Left lobe of liver (tissue), 2 donors: ENCODE data around the gene SKP1. TPM values are rescaled to one million over a fixed set of nuclear protein-coding genes. Genes with fewer than 3 reads are reported as not detected.
A peak's percentile ranks its signal among the peaks of the same experiment; 100 is the strongest.

Source experiments
- ATAC-seq: fragments of 200-7000 bp; cut with Tn5 transposase; one replicate; pipeline ENCODE4 v1.9.1; 2020; ENCODE audit warnings: mild to moderate bottlenecking, moderate library complexity
- DNase-seq: peaks from one replicate; pipeline ENCODE4 v3.0.0-alpha.2; 2020; ENCODE audit warnings: low spot score
- total RNA-seq: library from RNA; stranded (reverse); gene quantifications from one replicate; pipeline ENCODE4 v1.2.1, GENCODE V29; 2021
- donor health status: DM: no; HTN: no; CAD: no; lungs with moderate emphysema.
- donor health status: DM: no; HTN: yes; CAD: no.

The SKP1 gene
- total RNA-seq, 1 donor from 2014 or later, result 117 TPM

DNA sequence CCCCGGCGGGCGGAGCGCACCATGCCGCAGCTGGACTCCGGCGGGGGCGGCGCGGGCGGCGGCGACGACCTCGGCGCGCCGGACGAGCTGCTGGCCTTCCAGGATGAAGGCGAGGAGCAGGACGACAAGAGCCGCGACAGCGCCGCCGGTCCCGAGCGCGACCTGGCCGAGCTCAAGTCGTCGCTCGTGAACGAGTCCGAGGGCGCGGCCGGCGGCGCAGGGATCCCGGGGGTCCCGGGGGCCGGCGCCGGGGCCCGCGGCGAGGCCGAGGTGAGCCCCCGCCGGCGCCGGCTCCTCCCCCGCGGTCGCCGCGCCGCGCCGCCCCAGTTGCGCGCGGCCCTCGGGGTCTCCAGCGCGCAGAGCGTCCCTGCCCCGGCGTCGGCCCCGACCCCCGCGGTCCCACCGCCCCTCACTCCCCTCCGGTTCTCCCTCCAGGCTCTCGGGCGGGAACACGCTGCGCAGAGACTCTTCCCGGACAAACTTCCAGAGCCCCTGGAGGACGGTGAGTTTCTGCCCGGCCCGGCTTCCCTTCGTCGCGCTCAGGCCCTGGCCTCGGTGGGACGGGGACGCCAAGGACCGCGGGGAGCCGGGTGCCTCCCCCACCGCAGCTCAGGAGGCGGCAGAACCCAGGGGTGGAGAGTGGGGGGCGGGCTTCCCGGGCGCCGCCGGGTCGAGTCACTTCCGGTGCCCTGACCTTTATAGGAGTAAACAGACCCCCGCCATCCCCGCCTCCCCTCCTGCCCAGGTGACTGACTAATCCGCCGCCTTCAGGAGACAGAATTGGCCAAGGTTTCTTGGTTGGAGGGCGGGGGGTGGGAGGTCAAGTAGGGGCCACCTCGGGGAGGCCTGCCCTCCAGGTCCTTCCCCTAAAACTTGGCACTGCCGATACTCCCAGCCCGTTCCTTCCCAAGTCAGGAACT lies 61.6 kb downstream of the SKP1 start:
- ATAC-seq (no peak), DNase-seq (no peak)

DNA sequence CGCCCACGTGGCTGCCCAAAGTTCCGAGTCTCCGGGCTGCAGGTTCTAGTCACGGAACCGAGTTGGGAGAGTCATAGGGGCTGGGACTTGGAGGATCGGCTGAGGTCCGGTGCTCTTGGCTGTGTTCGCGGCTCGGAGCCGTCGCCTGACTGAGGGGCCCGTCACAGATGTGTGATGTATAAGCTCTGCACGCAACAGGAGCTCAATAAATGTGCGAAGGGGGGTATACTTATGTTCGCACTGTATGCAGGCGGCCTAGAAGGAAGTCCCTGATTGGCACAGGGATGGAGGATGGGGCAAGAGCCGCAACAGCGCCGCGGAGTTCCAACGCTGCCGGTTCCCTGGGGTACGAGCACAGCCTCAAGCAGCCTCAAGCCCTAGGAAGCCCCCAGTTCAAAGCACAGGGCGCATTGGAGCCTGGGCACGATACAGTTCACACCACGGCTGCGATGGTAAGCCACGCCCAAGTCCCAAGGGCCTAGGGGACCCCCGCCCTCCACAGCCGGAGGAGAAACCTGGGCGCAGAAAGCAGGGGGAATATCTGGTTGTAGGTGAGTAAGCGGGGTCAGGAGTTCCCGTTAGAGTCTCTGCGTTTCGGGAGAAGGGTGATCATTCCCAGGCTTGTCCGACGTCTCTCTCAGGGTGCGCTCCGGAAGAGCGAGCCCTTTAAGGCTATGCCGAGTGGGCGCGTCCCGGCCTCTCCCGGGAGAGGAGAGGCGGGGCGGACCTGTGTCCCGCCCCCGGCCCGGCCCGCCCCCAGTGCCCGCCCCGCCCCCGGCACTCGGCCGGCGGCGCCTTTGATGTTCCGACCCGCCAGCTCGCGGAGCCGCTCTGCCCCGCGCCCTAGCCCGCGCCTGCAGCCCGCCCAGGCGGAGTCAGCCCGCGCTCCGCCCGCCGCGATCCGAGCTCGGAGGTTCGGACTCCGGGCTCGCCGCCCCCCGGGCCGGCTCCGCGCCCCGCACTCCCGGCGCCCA lies 62.6 kb downstream of the SKP1 start, which contains the start of gene TCF7:
Gene TCF7, plus strand, starts transcription at position 780 of the 974 bp plus-strand sequence. CDS start 226 bp downstream, outside the sequence.
- peak; percentile 93 for ATAC-seq
- peak; percentile 87 for DNase-seq

- no peak for ATAC-seq
These were observed 63.3 kb downstream of the SKP1 start for GRCh38 chr5:134113363-134113889.

GRCh38 chr5:134112726-134113362 lies 63.9 kb downstream of the SKP1 start:
- ATAC-seq, result no peak

More at GRCh38 chr5:134113363-134113889, 63.3 kb downstream of the SKP1 start:
- DNase-seq, result no peak

GRCh38 chr5:134111741-134112647 lies 64.8 kb downstream of the SKP1 start:
- DNase-seq (no peak), ATAC-seq (no peak)

More at GRCh38 chr5:134112726-134113362, 63.9 kb downstream of the SKP1 start:
- no peak for DNase-seq

- ATAC-seq (no peak), DNase-seq (no peak)
These were observed 66.4 kb downstream of the SKP1 start for GRCh38 chr5:134110382-134110781.

- ATAC-seq (no peak), DNase-seq (no peak)
These were observed 69.0 kb downstream of the SKP1 start for GRCh38 chr5:134107779-134108178.

- DNase-seq (no peak), ATAC-seq (no peak)
These were observed 69.6 kb downstream of the SKP1 start for GRCh38 chr5:134106991-134107701.

- ATAC-seq (no peak), DNase-seq (no peak)
These were observed 72.6 kb downstream of the SKP1 start for GRCh38 chr5:134103998-134104654.

DNA sequence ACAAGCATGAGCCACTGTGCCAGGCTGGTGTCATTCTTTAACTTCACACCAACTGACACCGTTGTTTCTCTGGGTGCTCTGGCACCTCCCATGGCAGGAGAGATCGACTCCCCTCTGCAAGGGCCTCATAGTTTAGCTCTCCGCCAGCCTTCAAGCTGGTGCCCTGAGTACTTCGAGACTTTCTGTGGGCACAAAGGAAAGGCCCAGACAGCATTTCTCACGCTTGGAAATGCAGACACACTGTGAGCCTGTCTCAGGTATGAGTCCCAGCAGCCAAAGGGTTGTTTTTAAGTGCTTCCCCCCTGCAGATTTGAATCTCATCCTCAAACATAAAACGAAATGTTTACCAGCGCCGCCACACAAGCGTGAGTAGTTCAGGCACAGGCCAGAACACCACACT lies 73.4 kb downstream of the SKP1 start:
- ATAC-seq, result no peak
- no peak for DNase-seq

DNA sequence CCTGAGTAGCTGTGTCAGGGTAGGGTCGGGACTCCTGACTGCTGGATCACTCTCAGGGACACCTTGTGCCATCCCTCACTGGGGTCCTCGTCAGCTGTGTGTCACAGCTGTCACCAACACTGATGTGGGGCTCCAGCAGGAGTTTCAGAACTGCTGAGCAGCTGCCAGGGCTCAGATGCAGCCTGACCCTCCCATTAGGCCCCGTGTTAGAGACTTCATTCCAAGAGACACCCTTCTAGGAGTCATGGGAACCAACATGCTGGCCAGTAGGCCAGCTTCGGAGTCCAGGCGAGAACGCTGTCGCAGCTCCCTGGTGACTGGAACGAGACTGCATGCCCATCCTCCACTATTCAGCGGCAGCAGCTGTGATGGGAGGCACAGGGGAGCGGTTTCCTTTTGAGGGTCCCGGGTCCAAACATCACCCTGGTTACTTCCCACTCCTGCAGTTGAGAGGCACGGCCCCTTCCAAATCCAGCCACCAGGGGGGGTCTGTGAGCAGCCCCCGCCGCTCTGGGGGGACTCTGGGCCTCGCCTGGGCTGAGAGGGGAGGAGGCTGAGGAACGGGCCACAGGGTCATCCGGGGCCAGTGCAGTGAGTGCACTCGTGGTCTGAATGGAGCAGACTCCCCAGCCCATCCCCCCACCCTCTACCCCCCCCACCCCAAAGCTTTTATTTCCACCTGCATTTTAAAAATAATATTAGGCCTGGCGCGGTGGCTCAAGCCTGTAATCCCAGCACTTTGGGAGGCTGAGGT lies 74.9 kb downstream of the SKP1 start:
- DNase-seq (peak; percentile 65), ATAC-seq (peak; percentile 59)

DNA sequence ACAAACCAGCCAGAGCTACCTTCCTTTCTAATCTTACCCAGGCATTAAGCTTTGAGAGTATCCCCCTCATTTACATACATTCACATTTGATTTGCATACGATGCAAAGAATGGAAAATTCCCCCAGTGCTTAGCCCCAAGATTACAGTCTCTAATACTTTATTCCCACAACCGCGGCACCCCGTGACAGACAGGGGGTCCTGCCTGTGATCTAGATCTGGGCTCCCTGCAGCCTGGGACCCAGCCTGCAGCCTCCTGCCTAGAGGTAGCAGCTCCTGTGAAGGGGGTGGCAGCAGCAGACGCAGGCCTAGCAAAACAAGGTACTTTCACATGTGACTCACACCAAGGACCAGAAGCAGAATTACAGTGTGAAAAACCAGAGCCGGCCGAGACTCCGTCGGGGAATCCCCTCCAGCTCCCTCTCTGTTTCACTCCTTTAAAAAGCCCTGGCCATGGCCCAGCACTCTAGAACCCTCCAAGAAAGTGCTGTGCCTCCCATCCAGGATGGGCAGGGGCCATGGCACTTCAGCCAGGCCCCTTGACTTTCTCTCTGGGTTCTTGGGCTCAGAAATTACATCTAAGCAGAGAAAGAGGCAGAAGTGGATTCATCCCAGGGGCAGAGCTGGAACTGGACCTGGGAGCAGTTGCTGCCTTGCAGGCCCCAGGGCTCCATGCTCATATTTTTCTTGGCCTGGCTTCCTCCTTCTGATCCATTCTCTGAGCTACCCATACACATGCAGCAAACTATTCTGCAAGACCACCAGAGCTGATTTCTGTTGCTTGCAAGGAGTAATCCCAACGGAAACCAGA lies 76.3 kb downstream of the SKP1 start:
- ATAC-seq (no peak), DNase-seq (no peak)

GRCh38 chr5:134099939-134100282 lies 76.8 kb downstream of the SKP1 start:
- no peak for ATAC-seq

DNA sequence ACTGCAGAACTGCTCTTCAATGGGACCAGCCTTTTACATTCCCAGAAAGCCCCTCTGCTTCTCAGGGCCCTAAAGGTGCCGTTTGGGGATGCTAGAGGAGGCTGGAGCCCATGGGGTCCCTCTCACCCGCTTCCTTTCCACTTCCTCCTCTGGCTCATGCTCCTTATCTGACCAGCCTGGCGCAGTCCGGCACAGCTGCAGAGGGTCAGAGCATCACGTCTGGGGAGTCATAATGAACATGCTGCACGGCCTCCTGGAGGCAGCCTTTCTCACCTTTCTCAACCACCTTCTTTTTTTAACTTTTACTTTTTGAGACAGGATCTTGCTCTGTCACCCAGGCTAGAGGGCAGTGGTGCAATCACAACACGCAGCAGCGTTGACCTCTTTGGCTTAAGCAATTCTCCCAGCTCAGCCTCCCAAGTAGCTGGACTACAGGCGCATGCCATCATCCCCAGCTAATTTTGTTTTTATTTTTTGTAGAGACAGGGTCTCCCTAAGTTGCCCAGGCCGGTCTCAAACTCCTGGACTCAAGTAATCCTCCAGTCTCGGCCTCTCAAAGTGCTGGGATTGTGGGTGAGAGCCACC lies 77.4 kb downstream of the SKP1 start:
- ATAC-seq, result peak; percentile 70
- peak; percentile 68 for DNase-seq

More at GRCh38 chr5:134099939-134100282, 76.8 kb downstream of the SKP1 start:
- no peak for DNase-seq
